DMS153 treated with DMSO at 0.1 percent for 48 hours (cell line): Measurements from ENCODE around the gene XPNPEP3.
A peak's percentile ranks its signal among the peaks of the same experiment; 100 is the strongest.
"Not testable (repeated sequence)": the region's sequence is repeated elsewhere in the genome, so short reads cannot be mapped to it uniquely, and the experiment has no call there.

Source experiments
- DNase-seq: peaks from one replicate; lab custom pipeline; 2025; ENCODE audit not compliant: unreplicated experiment; lab: John Stamatoyannopoulos, UW

The XPNPEP3 gene

DNA sequence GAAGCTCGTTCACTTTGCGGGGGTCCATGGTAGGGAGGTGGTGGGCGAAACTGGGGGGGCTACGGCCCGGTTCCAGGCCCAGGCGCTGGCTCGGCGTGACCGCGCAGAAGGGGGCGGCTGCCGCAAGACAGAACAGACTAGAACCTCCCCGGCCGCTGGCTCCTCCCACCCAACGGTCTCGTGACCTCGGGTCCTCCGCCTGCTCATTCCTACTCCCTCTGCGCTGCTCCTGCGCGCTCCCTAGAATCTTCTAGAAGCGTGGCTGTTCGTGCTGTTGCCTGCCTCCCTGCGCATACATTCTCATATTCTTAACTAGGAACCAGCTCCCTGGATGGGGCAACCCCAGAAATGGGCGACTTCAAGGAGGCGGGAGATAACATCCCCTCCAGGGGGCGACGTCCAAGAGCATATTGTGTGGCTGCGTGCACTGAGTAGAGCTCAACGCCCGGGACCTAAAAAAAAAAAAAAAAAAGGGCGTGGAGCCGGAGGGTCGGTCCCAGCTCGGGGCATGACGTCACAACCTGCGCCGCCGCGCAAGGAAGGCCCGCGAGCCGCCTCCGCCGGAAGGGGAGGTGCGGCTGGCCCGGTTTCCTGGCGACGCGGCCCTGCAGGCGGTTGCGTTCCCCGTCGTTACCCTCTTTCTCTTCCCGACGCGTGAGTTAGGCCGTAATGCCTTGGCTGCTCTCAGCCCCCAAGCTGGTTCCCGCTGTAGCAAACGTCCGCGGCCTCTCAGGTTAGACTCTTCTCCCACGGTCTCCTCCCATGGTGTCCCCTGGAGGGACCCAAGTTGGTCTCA is at the start of gene XPNPEP3, which contains the start of gene ST13:
Gene XPNPEP3, plus strand, starts transcription at position 636 of the 796 bp plus-strand sequence. Its CDS starts 34 bp downstream, at position 670.
Gene ST13, minus strand, starts transcription at position 127 of the 796 bp plus-strand sequence. Its CDS starts 99 bp downstream, at position 28.
- DNase-seq, result peak; percentile 91

DNA sequence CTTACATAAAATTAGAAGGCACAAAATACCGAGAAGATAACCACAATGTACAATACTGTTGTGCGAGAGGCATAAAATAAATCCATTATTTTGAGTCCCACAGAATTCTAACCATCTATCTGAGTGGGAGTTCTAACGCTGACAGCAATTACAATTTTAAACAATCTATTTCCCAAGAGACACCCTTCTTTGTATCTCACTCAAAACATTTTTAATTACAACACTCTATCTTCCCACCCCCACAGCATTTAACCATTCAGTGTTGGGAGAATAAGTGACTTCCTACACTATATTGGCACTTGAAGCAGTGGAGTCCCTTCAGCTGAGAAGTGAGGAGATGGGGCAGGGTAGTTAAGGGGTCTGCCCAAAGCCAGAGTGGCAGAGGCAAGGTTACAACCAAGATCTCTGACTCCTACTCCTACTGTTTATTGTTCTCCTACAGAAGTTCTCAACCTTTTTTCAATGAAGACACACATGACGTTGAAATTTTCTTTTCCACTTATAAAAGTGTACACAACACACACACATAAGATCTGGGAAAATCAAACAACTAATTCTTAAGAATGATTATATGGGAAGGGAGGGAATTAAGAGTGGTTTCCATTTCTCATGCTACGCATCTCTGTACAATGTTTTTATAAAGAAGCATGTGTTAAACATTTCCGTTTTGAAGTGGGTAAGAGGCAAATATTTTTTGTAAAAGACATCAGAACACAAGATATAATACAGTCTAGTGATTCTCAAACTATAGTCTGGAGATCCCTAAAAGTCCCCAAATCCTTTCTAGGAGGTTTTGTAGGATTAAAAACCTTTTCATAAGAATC is 48.7 kb upstream of the XPNPEP3 start:
- no peak for DNase-seq

GRCh38 chr22:40813912-40814315 is 43.0 kb upstream of the XPNPEP3 start:
- no peak for DNase-seq

- no peak for DNase-seq
These were observed 39.2 kb upstream of the XPNPEP3 start for GRCh38 chr22:40817737-40818136.

- no peak for DNase-seq
These were observed 38.7 kb upstream of the XPNPEP3 start for GRCh38 chr22:40818192-40818746.

- peak; percentile 72 for DNase-seq
These were observed 38.0 kb upstream of the XPNPEP3 start, which contains the start of gene SLC25A17 for GRCh38 chr22:40818747-40819598. Gene SLC25A17, minus strand, starts transcription at chr22:40819346. Its CDS starts 98 bp downstream, at chr22:40819248.

- peak; percentile 29 for DNase-seq
These were observed 37.3 kb upstream of the XPNPEP3 start for GRCh38 chr22:40819599-40820140.

DNA sequence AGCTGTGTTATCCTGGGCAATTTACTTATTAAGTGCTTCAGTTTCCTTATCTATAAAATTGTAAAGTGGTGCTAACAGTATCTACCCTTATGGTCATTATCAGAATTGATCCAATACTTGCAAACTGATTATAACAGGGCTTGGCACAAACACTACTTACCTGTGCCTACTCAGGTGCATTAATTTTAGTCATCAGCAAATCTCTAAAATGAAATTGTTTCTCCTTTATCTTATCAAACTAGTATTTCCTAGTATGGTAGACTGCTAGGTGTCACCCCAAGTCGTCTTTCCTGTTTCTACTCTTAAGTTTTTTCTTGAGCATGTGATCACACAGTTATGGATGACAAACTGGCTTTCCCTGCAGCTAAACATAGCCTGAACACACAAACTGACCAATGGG is 33.5 kb upstream of the XPNPEP3 start:
- DNase-seq, result no peak

GRCh38 chr22:40826292-40826691 is 30.7 kb upstream of the XPNPEP3 start:
- DNase-seq, result not testable (repeated sequence)

DNA sequence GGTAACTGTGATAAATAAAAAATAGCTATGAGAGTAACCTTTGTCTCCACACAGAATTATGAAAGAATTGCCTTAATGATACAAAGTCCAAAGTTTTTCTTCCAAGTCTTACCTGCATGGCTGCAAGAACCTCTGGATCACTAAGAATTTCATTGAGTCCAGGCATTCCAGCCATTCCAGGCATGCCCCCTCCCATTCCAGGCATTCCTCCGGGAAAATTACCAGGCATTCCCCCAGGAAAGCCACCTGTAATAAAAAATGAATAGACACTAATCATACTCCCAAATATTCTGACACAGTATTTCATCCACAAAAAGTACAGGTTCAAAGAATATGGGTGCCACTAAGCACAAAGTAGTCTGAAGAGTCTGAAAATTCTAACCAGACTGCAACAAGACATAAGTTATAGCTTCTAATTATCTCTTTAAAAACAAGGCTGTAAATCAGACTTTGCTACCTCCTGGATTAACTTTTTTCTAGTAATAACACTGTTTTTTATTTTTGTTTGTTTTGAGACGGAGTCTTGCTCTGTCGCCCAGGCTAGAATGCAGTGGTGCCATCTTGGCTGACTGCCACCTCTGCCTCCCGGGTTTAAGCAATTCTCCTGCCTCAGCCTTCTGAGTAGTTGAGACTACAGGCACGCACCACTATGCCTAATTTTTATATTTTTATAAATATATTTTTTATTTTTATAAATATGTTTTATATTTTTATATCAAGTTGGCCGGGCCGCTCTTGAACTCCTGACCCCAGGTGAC is 29.8 kb upstream of the XPNPEP3 start:
- DNase-seq, result no peak

DNA sequence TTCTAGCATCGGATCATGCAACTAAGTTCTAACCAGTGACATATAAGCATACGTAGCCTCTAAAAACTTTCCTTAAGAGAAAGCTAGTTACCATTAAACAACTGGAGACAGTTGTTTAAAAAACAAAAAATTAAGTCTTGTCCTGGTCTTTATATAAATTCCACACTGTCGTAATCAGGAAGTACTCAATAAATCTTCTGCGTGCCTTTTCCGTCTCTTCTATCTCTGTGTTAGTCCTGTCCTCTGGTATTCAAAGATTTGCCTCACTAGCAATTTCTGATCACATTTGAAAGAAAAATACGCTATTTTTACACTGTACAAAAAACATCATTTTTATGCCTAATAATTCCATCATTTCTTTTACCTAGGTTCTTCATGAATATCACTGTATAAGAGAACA is 27.8 kb upstream of the XPNPEP3 start:
- DNase-seq, result no peak

GRCh38 chr22:40834619-40835018 is 22.3 kb upstream of the XPNPEP3 start:
- DNase-seq, result no peak

DNA sequence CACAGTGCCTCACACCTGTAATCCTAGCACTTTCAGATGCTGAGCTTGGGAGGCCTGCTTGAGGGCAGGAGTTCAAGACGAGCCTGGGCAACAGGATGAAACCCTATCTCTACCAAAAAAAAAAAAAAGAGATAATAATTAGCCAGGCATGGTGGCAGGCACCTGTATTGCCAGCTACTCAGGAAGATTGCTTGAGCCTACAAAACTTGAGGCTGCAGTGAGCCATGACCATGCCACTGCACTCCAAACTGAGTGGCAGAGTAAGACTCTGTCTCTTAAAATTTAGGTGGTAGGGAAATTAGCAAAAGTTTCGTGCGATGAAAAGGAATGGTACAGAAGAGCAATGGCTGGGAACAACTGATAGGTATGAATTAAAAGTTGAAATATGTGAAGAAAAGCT is 18.5 kb upstream of the XPNPEP3 start:
- DNase-seq, result no peak

GRCh38 chr22:40844951-40845350 is 12.0 kb upstream of the XPNPEP3 start:
- no peak for DNase-seq

DNA sequence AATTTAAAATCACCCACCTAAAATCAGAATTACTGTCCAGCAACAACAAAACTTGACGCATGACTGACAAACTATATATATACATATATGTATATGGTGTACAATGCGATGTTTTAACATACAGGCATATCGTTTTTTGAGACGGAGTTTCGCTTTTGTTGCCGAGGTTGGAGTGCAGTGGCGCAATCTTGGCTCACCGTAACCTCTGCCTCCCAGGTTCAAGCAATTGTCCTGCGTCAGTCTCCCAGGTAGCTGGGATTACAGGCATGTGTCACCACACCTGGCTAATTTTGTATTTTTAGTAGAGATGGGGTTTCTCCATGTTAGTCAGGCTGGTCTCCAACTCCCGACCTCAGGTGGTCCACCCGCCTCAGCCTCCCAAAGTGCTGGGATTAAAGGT is 11.1 kb upstream of the XPNPEP3 start:
- not testable (repeated sequence) for DNase-seq

GRCh38 chr22:40853333-40853732 is 3.6 kb upstream of the XPNPEP3 start:
- no peak for DNase-seq

DNA sequence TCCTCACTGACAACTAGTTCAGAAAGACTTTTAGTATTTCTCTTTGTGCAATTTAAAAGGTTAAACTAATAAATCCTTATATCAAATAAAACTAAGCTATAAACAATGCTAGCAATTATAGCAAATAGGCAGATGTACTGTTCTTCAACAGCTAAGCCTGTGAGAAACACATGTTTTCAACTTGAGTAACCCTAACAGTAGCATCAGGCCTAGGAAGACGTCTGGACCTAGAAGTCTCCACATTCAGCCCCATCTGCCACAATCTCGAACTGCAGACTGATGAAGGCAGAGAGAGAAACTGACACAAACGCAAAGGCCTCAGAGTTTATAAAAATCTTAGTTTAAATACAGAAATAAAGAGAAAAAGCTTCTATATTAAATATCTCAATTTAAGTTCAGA is 3.0 kb upstream of the XPNPEP3 start:
- DNase-seq, result no peak

DNA sequence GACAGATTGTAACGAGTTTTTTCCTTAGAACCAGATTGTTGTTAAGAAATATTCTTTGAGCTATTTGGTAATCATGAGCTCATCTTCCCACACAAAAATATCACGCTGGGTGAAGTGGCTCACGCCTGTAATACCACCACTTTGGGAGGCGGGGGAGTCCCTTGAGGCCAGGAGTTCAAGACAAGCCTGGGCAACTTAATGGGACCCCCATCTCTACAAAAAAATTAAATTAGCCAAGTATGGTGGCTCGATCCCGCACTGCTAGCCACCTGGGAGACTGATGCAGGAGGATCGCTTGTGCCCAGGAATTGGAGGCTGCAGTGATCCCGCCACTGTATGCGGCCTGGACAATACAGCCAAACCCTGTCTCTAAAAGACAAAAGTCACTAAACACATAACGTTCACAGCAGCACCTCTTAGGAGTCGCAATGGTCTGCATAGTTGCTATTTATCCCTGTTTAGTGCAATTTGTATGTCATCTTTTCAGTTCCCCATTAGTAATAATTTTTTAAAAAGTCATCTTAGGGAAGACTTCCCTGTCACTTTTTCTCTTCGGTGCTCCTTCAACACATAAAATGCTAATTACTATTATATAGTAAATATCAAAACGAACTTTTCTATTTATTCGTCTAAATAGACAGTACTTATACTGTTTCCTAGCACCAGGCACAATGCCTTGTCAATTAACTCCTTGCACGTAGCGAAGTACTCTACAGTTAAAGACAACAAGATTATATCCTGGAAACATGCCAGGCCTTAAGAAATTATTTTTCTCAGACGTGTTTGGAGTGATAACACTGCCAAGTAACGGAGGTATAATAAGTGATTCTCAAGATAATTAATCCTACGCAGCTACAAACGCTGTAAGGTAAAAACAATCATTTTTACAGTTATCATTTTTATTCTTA is 1.6 kb upstream of the XPNPEP3 start:
- DNase-seq, result no peak
